ENCODE data around the gene ZDHHC15.

DNA sequence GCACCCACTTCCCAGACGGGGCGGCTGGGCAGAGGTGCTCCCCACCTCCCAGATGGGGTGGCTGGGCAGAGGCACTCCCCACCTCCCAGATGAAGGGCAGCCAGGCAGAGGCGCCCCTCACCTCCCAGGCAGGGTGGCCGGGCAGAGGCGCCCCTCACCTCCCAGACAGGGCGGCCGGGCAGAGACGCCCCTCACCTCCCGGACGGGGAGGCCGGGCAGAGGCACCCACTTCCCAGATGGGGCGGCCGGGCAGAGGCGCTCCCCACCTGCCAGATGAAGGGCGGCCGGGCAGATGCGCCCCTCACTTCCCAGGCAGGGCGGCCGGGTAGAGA lies 187.7 kb downstream of the ZDHHC15 start:
- TF ChIP-seq CTCF (IDR thresholded peaks at IDR 0.05) (no peak), POLR2A (IDR thresholded peaks at IDR 0.05) (no peak)

Data from heart left ventricle (tissue), 13 donors.